GM21367 (cell line): Measurements from ENCODE around the gene ETV6.

Experiments
- ATAC-seq: cut with Tn5 transposase; IDR thresholded peaks from one replicate; pipeline ENCODE4 v1.9.1; 2021; ENCODE audit not compliant: unreplicated experiment

Gene ETV6

GRCh38 chr12:11846488-11846887, 197.0 kb downstream of the ETV6 start:
- ATAC-seq = no peak

DNA sequence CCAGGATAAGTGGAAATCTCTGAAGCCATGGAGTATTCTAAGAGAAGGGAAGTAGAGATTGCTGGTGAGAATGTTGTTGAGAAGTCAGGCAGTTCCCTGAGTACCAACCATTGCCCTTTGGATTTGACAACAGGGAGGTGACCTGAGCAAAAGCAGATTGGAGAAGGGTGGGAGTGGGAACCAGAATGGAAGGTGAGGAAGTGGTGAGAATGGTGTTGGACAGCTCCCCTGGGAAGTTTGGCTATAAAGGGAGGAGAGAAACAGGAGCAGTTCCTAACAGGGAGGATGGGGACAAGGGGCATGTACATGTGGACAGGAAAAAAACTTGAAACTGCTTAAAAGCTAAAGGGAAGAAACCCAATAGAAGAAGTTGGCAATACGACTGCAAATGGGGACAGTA, 198.1 kb downstream of the ETV6 start:
- no peak for ATAC-seq

DNA sequence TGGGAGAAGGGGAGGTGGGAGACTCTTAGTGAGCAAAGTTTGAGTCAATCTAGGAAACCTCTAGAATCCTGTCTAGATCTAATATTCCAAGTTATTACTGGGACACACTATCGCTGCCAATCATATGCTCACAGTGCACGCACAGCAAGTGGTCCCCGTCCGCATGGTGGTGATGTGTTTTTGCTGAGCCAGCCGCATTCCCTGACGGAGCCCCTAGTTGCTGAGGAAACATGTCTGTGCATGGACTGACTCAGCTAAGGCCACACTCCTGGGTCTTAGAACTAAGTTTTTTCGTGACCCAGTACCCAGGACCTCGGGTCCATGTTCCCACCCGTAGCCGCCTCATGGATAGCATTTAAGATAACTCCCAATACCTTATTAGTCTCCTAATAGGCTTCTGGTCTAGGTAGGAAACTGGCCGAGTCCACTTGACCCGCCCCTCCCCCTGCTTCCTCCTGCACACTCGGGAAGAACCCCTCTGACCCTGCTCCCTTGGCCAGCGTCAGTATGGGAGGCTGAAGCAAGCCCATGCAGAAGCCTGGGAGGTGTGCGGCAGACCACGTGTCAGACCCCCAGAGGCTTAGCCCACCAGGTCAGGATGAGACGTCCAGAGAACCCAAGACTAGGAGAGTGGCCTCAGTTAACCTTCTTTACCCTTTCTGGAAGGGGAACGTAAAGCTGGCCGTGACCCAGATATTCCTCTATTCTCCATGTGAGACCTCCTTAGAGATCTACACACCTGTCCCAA, 200.5 kb downstream of the ETV6 start:
- no peak for ATAC-seq

- ATAC-seq = no peak
Measured at GRCh38 chr12:11853126-11853525, 203.7 kb downstream of the ETV6 start.

GRCh38 chr12:11854011-11854499, 204.6 kb downstream of the ETV6 start:
- no peak for ATAC-seq

DNA sequence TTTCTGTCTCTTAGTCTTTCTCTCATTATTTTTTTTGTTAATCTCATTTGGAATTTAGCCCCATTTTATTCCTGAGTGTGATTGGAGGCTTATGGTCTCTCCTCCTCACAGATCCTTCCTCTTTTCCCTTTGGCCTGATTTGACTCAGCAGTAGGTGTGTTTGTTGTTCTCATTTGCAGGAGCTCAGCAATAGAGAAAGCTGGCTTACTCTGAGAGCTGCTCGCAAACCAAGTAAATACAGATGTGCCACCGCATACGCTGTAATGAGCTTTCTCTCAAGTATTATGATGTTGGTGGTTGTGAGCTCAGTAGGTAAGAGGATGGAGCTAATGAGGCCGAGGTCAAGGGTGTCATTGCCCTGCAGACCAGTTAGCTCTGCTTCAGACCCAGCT, 206.5 kb downstream of the ETV6 start:
- ATAC-seq = peak; percentile 61

- no peak for ATAC-seq
Measured at GRCh38 chr12:11856971-11857370, 207.5 kb downstream of the ETV6 start.

GRCh38 chr12:11859705-11860425, 210.4 kb downstream of the ETV6 start:
- no peak for ATAC-seq

- no peak for ATAC-seq
Measured at GRCh38 chr12:11861155-11861863, 211.8 kb downstream of the ETV6 start.

GRCh38 chr12:11861864-11862600, 212.6 kb downstream of the ETV6 start:
- ATAC-seq = no peak

DNA sequence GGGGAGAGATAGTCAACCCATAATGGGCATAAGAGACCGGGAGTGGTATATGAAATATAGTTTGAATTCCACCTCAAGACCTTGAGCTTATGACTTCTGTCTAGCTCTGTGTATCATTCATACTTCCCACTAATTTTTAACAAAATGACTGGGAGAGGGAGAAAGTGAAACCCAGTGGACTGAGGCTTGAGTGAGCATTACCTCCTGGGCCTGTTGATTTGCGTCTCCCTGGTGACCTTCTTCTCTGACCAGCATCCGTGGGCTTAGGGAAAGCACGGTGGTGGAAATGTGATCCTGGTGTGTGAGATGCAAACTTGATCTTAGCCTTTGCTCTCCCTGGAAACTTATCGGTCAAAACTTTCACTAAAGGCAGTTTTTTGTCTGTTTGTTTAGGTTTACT, 213.3 kb downstream of the ETV6 start:
- no peak for ATAC-seq

GRCh38 chr12:11863478-11863906, 214.0 kb downstream of the ETV6 start:
- ATAC-seq = no peak

DNA sequence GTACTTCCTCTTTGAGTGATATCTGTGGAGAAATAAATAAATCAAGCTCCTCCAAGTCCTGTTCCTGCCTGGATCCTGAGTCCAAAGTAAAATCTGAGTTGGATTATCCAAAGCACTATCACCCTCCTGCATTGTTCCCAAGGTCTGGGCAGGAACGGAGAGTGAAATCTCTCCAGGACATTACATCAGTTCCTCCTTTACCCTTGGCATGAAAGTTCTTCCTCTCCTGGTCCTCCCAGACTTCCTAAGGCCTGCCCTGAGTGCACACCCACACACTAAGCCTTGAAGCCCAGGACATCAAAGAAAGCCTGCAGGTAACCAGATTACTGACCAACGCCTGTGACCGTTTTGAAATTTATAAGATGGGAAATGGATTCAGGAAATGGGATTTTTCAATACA, 214.5 kb downstream of the ETV6 start:
- ATAC-seq = no peak

DNA sequence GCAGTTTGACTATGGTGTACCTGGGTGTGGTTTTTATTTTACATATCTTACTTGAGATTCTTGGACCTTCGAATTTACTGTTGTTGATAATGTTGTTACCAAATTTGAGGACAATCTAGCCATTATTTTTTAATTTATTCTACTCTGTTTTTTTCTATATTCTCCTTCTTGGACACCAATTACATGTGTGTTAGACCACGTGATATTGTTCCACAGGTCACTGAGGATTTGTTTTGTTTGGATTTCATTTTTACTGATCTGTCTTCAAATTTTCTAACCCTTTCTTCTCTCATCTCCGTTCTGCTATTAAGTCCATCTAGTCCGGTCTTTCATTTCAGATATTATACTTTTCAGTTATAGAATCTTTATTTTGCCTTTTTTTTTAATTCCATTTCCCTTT, 216.3 kb downstream of the ETV6 start:
- ATAC-seq = no peak

- no peak for ATAC-seq
Measured at GRCh38 chr12:11868027-11868426, 218.6 kb downstream of the ETV6 start.

- no peak for ATAC-seq
Measured at GRCh38 chr12:11869406-11869805, 219.9 kb downstream of the ETV6 start.

DNA sequence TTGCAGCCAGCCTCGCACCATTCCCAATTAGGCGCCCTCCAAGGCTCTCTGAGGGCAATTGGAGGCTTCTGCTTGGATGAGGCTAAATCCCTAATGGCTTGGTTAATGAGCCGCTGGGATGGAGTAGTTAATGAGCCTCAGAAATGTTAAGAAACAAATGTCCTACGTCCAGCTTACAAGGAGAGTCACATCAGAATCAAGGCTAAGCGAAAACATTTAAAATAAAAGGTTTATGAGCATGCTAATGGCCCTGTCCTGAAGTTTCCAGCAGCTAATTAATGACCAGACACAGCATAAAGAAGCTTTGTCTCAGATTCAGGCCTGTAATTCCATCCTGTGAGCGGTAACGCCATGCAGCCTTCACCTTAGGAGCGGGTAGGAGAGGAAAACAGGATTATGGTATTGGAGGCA, 220.6 kb downstream of the ETV6 start:
- ATAC-seq = no peak

- ATAC-seq = no peak
Measured at GRCh38 chr12:11872055-11872454, 222.6 kb downstream of the ETV6 start.

- ATAC-seq = no peak
Measured at GRCh38 chr12:11875414-11875935, 226.0 kb downstream of the ETV6 start.

DNA sequence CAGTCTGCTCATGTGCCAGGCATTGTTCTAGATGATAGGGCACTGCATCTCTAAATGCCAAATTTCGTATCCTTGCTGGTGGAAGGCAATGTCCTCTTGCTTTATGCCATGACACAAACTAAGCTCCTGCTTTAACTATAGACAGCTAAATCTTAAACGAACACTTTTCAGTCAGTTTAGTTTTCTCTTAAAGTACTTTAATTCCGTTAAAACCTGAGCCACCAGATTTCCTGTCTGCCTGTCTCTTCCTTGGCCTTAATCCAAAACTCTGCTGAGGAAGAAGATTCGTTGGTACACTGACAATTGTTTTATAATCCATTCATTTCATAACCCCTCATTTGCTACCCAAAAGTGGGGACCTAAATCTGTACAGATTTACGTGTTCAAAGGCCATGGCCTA, 226.8 kb downstream of the ETV6 start:
- no peak for ATAC-seq
